Endothelial cell of hepatic sinusoid (primary cell): ENCODE measurements around the gene CASKIN1.
"Not testable (repeated sequence)": the region's sequence is repeated elsewhere in the genome, so short reads cannot be mapped to it uniquely, and the experiment has no call there.

Experiments
- in situ Hi-C: cut with HindIII; loops from 2 replicates; pipeline ENCODE4 v1.10.0; 2017; ENCODE audit warnings: low sequenced_read_pairs

Gene CASKIN1

GRCh38 chr16:2143878-2144485, 52.4 kb downstream of the CASKIN1 start:
- in situ Hi-C loops, result no loop called here

DNA sequence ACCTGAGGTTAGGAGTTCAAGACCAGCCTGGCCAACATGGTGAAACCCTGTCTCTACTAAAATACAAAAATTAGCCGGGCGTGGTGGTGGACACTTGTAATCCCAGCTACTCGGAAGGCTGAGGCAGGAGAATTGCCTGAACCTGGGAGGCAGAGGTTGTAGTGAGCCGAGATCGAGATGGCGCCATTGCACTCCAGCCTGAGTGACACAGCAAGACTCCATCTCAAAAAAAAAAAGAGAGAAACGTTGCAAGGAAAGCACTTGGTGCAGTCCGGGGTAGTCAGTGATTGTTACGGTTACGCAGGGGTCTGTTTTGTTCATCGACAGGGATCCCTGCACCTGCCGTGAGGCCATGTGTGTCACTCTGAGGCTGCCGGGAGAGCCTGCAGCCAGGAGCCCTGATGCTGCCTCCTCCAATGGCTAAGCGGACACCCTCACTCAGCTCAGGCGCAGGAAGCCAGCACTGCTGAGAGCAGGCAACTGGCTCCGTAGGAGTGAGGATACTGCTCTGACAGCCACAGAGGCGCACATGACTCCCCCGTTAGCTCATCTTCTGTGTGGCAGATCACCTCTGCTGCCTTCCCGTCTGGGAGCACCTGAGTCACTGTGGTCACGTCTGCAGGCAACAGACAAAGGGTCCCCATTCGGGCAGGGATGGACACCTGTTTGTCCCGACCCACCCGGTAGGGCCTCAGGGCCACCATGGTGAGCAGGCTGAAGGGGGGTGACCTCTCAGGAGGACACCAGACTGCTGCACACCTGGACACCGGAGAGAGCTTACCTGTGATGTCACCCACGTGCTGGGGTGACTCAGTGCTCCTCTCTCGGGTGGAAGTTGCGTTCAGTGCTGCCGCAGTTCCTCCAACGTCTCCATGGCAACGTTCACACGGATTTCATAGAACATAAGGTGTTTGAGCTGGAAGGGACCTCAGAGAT, 53.2 kb downstream of the CASKIN1 start:
- in situ Hi-C loops, result no loop called here

DNA sequence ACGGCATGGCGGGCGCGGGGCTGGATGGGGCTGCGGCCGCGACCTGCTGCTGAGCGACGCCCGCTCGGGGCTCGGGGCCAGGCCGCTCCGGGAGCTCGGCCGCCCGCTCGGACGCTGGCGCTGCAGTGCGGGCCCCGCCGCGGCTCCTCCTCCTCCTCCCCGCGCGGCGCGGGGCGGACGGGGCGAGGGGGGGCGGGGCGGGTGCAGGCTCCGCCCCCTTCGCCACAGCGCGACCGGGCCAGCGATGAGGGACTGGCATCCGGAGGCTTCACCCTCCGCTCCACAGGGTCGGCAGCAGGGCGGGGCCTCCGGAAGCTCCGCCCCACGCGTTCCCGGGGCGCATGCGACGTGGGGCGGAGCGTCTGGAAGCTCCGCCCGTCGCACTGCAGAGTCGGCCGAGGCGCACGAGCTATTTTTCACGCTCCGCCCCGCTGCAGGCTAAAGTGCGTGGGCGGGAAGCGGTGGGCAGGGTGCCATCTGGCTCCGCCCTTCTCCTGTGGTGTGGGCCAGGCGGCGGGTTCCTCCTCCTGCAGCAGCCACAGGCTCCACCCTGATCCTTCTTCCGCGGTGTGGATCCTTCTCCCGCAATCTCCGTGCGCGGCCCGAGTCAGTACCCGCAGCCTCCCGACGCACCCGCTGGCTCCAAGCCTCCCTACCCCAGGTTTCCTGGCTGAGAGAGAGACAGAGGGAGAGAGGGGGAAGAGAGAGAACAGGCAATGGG, 60.5 kb downstream of the CASKIN1 start, which contains the start of gene PKD1:
TSS of gene PKD1 (minus strand) at position 129 of the 721 bp plus-strand sequence. CDS start 209 bp downstream, outside the sequence.
- in situ Hi-C loops, result not testable (repeated sequence)

- in situ Hi-C loops, result not testable (repeated sequence)
Observed at GRCh38 chr16:2135071-2135470, 61.3 kb downstream of the CASKIN1 start.

DNA sequence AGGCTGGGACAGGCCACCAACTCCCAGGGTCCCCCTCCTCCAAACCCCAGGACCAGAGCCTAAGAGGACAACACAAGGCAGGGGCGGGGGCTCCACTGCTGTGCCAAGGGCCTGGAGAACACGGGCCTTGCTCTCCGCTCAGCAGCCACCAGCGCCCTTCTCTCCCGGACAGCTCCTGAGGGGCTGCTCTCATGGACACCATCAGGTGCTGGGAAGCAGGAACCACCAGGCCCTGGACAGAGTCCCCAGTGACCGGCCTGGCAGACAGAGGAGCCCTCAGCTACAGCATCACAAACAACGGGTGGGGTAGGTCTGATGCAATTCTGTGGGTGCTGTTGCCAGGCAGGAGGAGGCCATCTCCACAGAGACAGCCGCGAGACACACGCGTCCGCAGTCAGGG, 62.6 kb downstream of the CASKIN1 start:
- in situ Hi-C loops, result not testable (repeated sequence)

GRCh38 chr16:2129890-2130447, 66.4 kb downstream of the CASKIN1 start:
- in situ Hi-C loops, result not testable (repeated sequence)

GRCh38 chr16:2129251-2129650, 67.2 kb downstream of the CASKIN1 start:
- in situ Hi-C loops, result not testable (repeated sequence)

- in situ Hi-C loops, result not testable (repeated sequence)
Observed at GRCh38 chr16:2127630-2128280, 68.7 kb downstream of the CASKIN1 start.
